ENCODE data around the gene OR5M8. TPM values are rescaled to one million over a fixed set of nuclear protein-coding genes. Genes with fewer than 3 reads are reported as not detected.

Gene OR5M8
- total and polyA plus RNA-seq, 12 donors: not detected

GRCh38 chr11:56513280-56513679 lies 22.1 kb upstream of the OR5M8 start:
- DNase-seq: no peak
- no peaks in the 10 kb centered on the region for H3K4me1 ChIP-seq
- 61 to 71% methylated on average over 1 of the region's 1 CpG for WGBS, 2 donors
- H3K27me3 ChIP-seq: no peaks in the 10 kb centered on the region
- intact Hi-C loops (cut with DNase I): no loop called here
- no peak for TF ChIP-seq CTCF (IDR thresholded peaks at IDR 0.05)
- no peak overlapping the region for H3K27ac ChIP-seq
- no peak for ATAC-seq
- no peak overlapping the region for H3K4me3 ChIP-seq
- H3K36me3 ChIP-seq: no peaks in the 10 kb centered on the region
- peaks cover 0 to 4% (median 0%) of the 10 kb centered on the region in 11 donors for H3K9me3 ChIP-seq

- no peak for ATAC-seq
Observed at GRCh38 chr11:56509439-56509838, 18.3 kb upstream of the OR5M8 start.

GRCh38 chr11:56497010-56497409 lies 5.8 kb upstream of the OR5M8 start:
- intact Hi-C loops (cut with DNase I): no loop called here
- no peak for DNase-seq
- Histone ChIP-seq H3K4me1 (no peaks in the 10 kb centered on the region), H3K27me3 (no peaks in the 10 kb centered on the region), H3K27ac (no peak overlapping the region), H3K36me3 (no peaks in the 10 kb centered on the region), H3K9me3 (peaks cover 0 to 7% (median 0%) of the 10 kb centered on the region in 11 donors), H3K4me3 (no peak overlapping the region)
- 95% methylated on average over 22 to 28 of the region's 28 CpGs for WGBS, 2 donors
- TF ChIP-seq CTCF (IDR thresholded peaks at IDR 0.05): no peak
- ATAC-seq: no peak

More at GRCh38 chr11:56509439-56509838, 18.3 kb upstream of the OR5M8 start:
- Histone ChIP-seq H3K27ac (no peak overlapping the region), H3K9me3 (peaks cover 0 to 13% (median 0%) of the 10 kb centered on the region in 11 donors), H3K4me3 (no peak overlapping the region), H3K4me1 (no peaks in the 10 kb centered on the region), H3K36me3 (no peaks in the 10 kb centered on the region), H3K27me3 (no peaks in the 10 kb centered on the region)
- no peak for TF ChIP-seq CTCF (IDR thresholded peaks at IDR 0.05)
- no peak for DNase-seq
- 93 to 100% methylated on average over 1 of the region's 1 CpG for WGBS, 2 donors
- intact Hi-C loops (cut with DNase I): no loop called here

- Histone ChIP-seq H3K4me3 (no peak overlapping the region), H3K4me1 (no peaks in the 10 kb centered on the region), H3K36me3 (no peaks in the 10 kb centered on the region), H3K27ac (no peak overlapping the region), H3K27me3 (no peaks in the 10 kb centered on the region), H3K9me3 (peaks cover 0 to 7% (median 0%) of the 10 kb centered on the region in 11 donors)
- no peak for TF ChIP-seq CTCF (IDR thresholded peaks at IDR 0.05)
- 76 to 81% methylated on average over 2 of the region's 2 CpGs for WGBS, 2 donors
- DNase-seq (no peak), ATAC-seq (no peak)
- intact Hi-C loops (cut with DNase I): no loop called here
Observed at GRCh38 chr11:56495117-56495516, 3.9 kb upstream of the OR5M8 start.
